SU-DHL-6 (cell line): ENCODE data around the gene KCNAB2.

Experiments used
- H2AFZ ChIP-seq: fragments of 200-600 bp; sonication (generic); 2 replicates; pipeline ENCODE4 v1.6.1; 2014; ENCODE audit warnings: low read depth, mild to moderate bottlenecking, moderate library complexity, mixed read lengths, antibody characterized with exemption, low read length; ENCODE audit not compliant: severe bottlenecking
- H3F3A ChIP-seq: fragments of 200-600 bp; shearing (Covaris generic); 2 replicates; pipeline ENCODE4 v1.6.0; 2016; ENCODE audit warnings: antibody characterized with exemption, mild to moderate bottlenecking; ENCODE audit not compliant: insufficient read depth
- H3K27ac ChIP-seq: fragments of 200-600 bp; sonication (generic); 2 replicates; pipeline ENCODE4 v1.5.1; 2016; ENCODE audit warnings: low read depth, mild to moderate bottlenecking, low read length, moderate library complexity, mixed read lengths
- H3K27me3 ChIP-seq: fragments of 200-600 bp; sonication (generic), shearing (Covaris generic); 2 replicates; pipeline ENCODE4 v1.6.0; 2014; ENCODE audit warnings: mild to moderate bottlenecking, low read length
- H3K36me3 ChIP-seq: fragments of 200-600 bp; sonication (generic); 2 replicates; pipeline ENCODE4 v1.6.1; 2014; ENCODE audit warnings: mild to moderate bottlenecking, low read length, mixed read lengths
- H3K4me2 ChIP-seq: fragments of 300-600, 200-600 bp; shearing (Covaris generic), sonication (generic); 2 replicates; pipeline ENCODE4 v1.6.0; 2014; ENCODE audit warnings: low read length, low read depth, mild to moderate bottlenecking; ENCODE audit not compliant: poor library complexity, severe bottlenecking
- H3K4me3 ChIP-seq: fragments of 200-600 bp; sonication (generic); 2 replicates; pipeline ENCODE4 v1.5.1; 2014; ENCODE audit warnings: antibody characterized with exemption, low read length, mild to moderate bottlenecking, mixed read lengths; ENCODE audit not compliant: insufficient read depth, poor library complexity, severe bottlenecking
- H3K79me2 ChIP-seq: fragments of 200-600 bp; sonication (generic); 2 replicates; pipeline ENCODE4 v1.6.1; 2014; ENCODE audit warnings: mild to moderate bottlenecking, low read length, moderate library complexity; ENCODE audit not compliant: insufficient read depth
- H3K9ac ChIP-seq: fragments of 200-600 bp; sonication (generic); 2 replicates; pipeline ENCODE4 v1.7.0; 2014; ENCODE audit warnings: mild to moderate bottlenecking, low read length
- H3K9me2 ChIP-seq: fragments of 200-600 bp; sonication (generic); replicated peaks from 2 replicates; pipeline ENCODE4 v1.6.1; 2014; ENCODE audit warnings: low read length; ENCODE audit not compliant: insufficient read depth
- H3K9me3 ChIP-seq: fragments of 200-600 bp; sonication (generic); 2 replicates; pipeline ENCODE4 v1.6.1; 2014; ENCODE audit warnings: low read length, mixed read lengths; ENCODE audit not compliant: insufficient read depth
- H4K20me1 ChIP-seq: fragments of 200-600 bp; sonication (generic); 2 replicates; pipeline ENCODE4 v1.6.1; 2014; ENCODE audit warnings: low read depth, mild to moderate bottlenecking, antibody characterized with exemption, low read length, moderate library complexity, mixed read lengths
- CTCF ChIP-seq: fragments of 200-600 bp; sonication (generic); IDR thresholded peaks from one replicate; pipeline ENCODE4 v1.5.1; 2017; ENCODE audit warnings: antibody characterized with exemption, mild to moderate bottlenecking, low read length, moderate library complexity; ENCODE audit not compliant: insufficient read depth, poor library complexity, severe bottlenecking
- EZH2phosphoT487 ChIP-seq: fragments of 200-600 bp; sonication (generic), shearing (Covaris generic); conservative IDR thresholded peaks from 2 replicates; pipeline ENCODE4 v1.6.1; 2018; ENCODE audit warnings: mild to moderate bottlenecking, antibody characterized with exemption, low read length, moderate library complexity, mixed read lengths

KCNAB2 gene

GRCh38 chr1:6044481-6045109 lies 1.1 kb upstream of the KCNAB2 start:
- Histone ChIP-seq H3K4me3 (no peak overlapping the region), H3K27ac (no peak overlapping the region), H3K27me3 (no peaks in the 10 kb centered on the region), H3K36me3 (no peaks in the 10 kb centered on the region), H3K79me2 (no peaks in the 10 kb centered on the region), H4K20me1 (no peaks in the 10 kb centered on the region), H3K9ac (no peak overlapping the region), H3K9me2 (no peaks in the 10 kb centered on the region), H2AFZ (no peak overlapping the region), H3F3A (no peaks in the 10 kb centered on the region), H3K4me2 (no peak overlapping the region), H3K9me3 (no peaks in the 10 kb centered on the region)
- TF ChIP-seq CTCF (no peak), EZH2phosphoT487 (no peak)

GRCh38 chr1:6045110-6045502 lies 582 bp upstream of the KCNAB2 start:
- no peaks in the 10 kb centered on the region for H3K9me2 ChIP-seq
- no peak overlapping the region for H3K9ac ChIP-seq
- no peaks in the 10 kb centered on the region for H3F3A ChIP-seq
- no peaks in the 10 kb centered on the region for H3K9me3 ChIP-seq
- no peaks in the 10 kb centered on the region for H3K79me2 ChIP-seq
- no peak overlapping the region for H3K4me3 ChIP-seq
- no peak overlapping the region for H3K27ac ChIP-seq
- H3K27me3 ChIP-seq, result no peaks in the 10 kb centered on the region
- no peaks in the 10 kb centered on the region for H3K36me3 ChIP-seq
- H4K20me1 ChIP-seq, result no peaks in the 10 kb centered on the region
- no peak overlapping the region for H2AFZ ChIP-seq
- no peak overlapping the region for H3K4me2 ChIP-seq
- no peak for TF ChIP-seq EZH2phosphoT487
- TF ChIP-seq CTCF, result no peak

- Histone ChIP-seq H3K27ac (no peak overlapping the region), H3K9me3 (no peaks in the 10 kb centered on the region), H2AFZ (no peak overlapping the region), H3F3A (no peaks in the 10 kb centered on the region), H3K4me3 (no peak overlapping the region), H3K4me2 (no peak overlapping the region), H3K9ac (no peak overlapping the region), H3K36me3 (no peaks in the 10 kb centered on the region), H3K9me2 (no peaks in the 10 kb centered on the region), H3K27me3 (no peaks in the 10 kb centered on the region), H4K20me1 (no peaks in the 10 kb centered on the region), H3K79me2 (no peaks in the 10 kb centered on the region)
- TF ChIP-seq EZH2phosphoT487 (no peak), CTCF (no peak)
Measured at GRCh38 chr1:6046279-6046678, 591 bp downstream of the KCNAB2 start.
